Measurements from ENCODE around the gene FAM3D.

The FAM3D gene

GRCh38 chr3:58586776-58587192 is 79.8 kb downstream of the FAM3D start:
- Mint-ChIP-seq H3K4me3 (no peak overlapping the region), H3K27me3 (peaks cover 23% of the 10 kb centered on the region), H3K27ac (no peak overlapping the region), H3K36me3 (no peaks in the 10 kb centered on the region), H3K4me1 (ENCODE audit: low read depth) (peaks cover 16% of the 10 kb centered on the region), H3K9me3 (ENCODE audit: low read depth) (no peaks in the 10 kb centered on the region)

GRCh38 chr3:58585994-58586393 is 80.6 kb downstream of the FAM3D start:
- no peaks in the 10 kb centered on the region for H3K9me3 Mint-ChIP-seq (ENCODE audit: low read depth)
- H3K4me1 Mint-ChIP-seq (ENCODE audit: low read depth): peaks cover 21% of the 10 kb centered on the region
- peak overlapping the region; percentile 35 for H3K27ac Mint-ChIP-seq
- H3K4me3 Mint-ChIP-seq: peak overlapping the region; percentile 89
- H3K36me3 Mint-ChIP-seq: no peaks in the 10 kb centered on the region
- peaks cover 23% of the 10 kb centered on the region for H3K27me3 Mint-ChIP-seq

- Mint-ChIP-seq H3K27me3 (peaks cover 23% of the 10 kb centered on the region), H3K27ac (no peak overlapping the region), H3K4me3 (peak overlapping the region; percentile 89), H3K9me3 (ENCODE audit: low read depth) (no peaks in the 10 kb centered on the region), H3K36me3 (no peaks in the 10 kb centered on the region), H3K4me1 (ENCODE audit: low read depth) (peaks cover 21% of the 10 kb centered on the region)
These were observed 81.4 kb downstream of the FAM3D start for GRCh38 chr3:58585005-58585786.

- no peaks in the 10 kb centered on the region for H3K9me3 Mint-ChIP-seq (ENCODE audit: low read depth)
- peaks cover 21% of the 10 kb centered on the region for H3K4me1 Mint-ChIP-seq (ENCODE audit: low read depth)
- no peaks in the 10 kb centered on the region for H3K36me3 Mint-ChIP-seq
- H3K4me3 Mint-ChIP-seq: peak overlapping the region; percentile 89
- no peak overlapping the region for H3K27ac Mint-ChIP-seq
- peaks cover 23% of the 10 kb centered on the region for H3K27me3 Mint-ChIP-seq
These were observed 81.9 kb downstream of the FAM3D start for GRCh38 chr3:58584690-58585004.
